ENCODE measurements around the gene ADPRHL1. TPM values are rescaled to one million over a fixed set of nuclear protein-coding genes. Genes with fewer than 3 reads are reported as not detected.
"Not testable (repeated sequence)": the region's sequence is repeated elsewhere in the genome, so short reads cannot be mapped to it uniquely, and the experiment has no call there.

Gene ADPRHL1
- total RNA-seq, 1 donor = 2.4 TPM

DNA sequence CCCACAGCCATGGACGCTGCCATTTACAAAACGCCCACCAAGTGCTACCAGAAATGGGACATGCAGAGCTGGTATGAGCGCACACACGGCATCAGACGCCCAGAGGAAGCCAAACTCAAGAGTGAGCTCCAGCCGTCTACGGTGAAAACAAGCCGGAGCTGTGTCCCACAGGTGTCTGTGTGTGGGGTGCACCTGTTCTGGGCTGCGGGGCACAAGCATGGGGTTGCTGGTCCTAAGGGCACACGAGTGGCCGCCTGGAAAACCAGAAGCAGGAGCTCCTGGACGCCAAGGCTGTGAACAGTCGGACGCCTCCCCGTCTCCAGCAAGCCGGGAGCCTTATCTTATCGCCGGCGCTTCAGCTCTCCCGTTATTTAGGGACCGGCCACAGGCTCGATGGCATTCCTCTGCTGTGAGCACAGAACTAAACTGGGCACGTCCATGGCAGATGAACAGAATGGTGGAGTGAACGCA, 1.3 kb downstream of the ADPRHL1 start:
- DNase-seq (ENCODE audit: low read depth) = peak; percentile 13
- no peak overlapping the region for H3K4me3 ChIP-seq (ENCODE audit: low read depth, low read length)
- TF ChIP-seq, protein P1, sequence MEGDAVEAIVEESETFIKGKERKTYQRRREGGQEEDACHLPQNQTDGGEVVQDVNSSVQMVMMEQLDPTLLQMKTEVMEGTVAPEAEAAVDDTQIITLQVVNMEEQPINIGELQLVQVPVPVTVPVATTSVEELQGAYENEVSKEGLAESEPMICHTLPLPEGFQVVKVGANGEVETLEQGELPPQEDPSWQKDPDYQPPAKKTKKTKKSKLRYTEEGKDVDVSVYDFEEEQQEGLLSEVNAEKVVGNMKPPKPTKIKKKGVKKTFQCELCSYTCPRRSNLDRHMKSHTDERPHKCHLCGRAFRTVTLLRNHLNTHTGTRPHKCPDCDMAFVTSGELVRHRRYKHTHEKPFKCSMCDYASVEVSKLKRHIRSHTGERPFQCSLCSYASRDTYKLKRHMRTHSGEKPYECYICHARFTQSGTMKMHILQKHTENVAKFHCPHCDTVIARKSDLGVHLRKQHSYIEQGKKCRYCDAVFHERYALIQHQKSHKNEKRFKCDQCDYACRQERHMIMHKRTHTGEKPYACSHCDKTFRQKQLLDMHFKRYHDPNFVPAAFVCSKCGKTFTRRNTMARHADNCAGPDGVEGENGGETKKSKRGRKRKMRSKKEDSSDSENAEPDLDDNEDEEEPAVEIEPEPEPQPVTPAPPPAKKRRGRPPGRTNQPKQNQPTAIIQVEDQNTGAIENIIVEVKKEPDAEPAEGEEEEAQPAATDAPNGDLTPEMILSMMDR (IDR thresholded peaks at IDR 0.05; ENCODE audit: insufficient read depth, low read length) = no peak

DNA sequence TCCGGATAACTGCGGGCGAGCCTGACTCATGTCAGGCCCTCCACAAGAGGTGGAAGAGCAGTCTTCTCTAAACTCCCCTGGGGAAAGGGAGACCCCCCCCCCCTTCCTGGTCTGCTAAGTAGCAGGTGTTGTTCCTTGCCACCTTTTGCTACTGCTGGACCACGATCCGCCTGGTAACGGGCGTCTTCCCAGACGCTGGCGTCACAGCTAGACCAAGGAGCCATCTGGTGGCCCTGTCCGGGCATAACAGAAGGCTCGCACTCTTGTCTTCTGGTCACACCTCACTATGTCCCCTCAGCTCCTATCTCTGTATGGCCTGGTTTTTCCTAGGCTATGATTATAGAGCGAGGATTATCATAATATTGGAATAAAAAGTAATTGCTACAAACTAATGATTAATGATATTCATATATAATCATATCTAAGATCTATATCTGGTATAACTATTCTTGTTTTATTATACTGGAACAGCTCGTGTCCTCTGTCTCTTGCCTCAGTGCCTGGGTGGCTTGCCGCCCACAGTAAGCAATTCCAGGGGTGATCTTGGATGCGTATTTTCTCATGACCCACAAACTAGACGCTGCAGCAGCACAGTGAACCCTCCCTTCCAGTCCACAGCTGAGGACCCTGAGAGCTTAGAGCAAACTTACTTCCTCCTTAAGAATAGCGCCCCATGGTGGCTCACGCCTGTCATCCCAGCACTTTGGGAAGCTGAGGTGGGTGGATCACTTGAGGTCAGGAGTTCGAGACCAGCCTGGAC, 2.2 kb downstream of the ADPRHL1 start:
- TF ChIP-seq, protein P1 (IDR thresholded peaks at IDR 0.05; ENCODE audit: insufficient read depth, low read length) = peak; percentile 32
- H3K4me3 ChIP-seq (ENCODE audit: low read depth, low read length) = not testable (repeated sequence)
- peak; percentile 27 for DNase-seq (ENCODE audit: low read depth)

DNA sequence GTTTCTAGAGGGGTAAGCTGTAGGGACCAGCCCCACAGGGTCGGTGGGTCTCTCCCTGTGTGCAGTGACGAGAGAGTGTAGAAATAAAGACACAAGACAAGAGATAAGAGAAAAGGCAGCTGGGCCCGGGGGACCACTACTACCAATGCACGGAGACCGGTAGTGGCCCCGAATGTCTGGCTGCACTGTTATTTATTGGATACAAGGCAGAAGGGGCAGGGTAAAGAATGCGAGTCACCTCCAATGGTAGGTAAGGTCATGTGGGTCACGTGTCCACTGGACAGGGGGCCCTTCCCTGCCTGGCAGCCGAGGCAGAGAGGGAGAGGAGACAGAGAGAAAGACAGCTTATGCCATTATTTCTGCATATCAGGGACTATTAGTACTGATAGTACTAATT, 2.9 kb downstream of the ADPRHL1 start:
- H3K4me3 ChIP-seq (ENCODE audit: low read depth, low read length); DNase-seq (ENCODE audit: low read depth): not testable (repeated sequence)

DNA sequence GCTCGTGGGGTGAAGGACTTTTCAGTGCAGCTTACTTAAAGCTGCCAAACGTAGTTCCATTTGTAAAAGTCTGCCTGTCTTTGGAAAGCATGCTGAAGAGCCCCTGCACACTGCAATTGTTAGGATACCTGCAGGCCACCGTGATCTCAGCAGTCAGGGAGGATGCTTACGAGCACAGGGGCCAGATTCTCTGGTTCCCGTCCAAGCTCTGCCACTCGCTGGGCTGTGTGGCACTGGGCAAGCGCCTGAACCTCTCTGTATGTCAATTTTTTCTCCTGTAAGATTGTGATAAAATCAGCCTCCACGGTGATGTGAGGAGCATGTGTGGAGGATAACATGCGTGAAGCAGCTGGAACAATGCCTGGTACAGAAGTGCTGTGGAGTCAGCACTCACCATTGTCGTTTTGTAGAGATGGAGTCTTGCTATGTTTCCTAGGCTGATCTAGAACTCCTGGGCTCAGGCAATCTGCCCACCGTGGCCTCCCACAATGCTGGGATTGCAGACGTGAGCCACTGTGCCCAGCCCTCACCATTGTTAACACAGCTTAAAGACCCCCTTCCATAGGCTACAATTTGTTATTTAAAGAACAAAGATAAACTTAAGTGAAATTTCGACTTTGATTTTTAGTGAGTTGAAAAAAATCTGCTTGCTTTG, 3.5 kb downstream of the ADPRHL1 start:
- H3K4me3 ChIP-seq (ENCODE audit: low read depth, low read length) = peak overlapping the region; percentile 66
- TF ChIP-seq, protein P1 (IDR thresholded peaks at IDR 0.05; ENCODE audit: insufficient read depth, low read length) = no peak
- DNase-seq (ENCODE audit: low read depth) = no peak

DNA sequence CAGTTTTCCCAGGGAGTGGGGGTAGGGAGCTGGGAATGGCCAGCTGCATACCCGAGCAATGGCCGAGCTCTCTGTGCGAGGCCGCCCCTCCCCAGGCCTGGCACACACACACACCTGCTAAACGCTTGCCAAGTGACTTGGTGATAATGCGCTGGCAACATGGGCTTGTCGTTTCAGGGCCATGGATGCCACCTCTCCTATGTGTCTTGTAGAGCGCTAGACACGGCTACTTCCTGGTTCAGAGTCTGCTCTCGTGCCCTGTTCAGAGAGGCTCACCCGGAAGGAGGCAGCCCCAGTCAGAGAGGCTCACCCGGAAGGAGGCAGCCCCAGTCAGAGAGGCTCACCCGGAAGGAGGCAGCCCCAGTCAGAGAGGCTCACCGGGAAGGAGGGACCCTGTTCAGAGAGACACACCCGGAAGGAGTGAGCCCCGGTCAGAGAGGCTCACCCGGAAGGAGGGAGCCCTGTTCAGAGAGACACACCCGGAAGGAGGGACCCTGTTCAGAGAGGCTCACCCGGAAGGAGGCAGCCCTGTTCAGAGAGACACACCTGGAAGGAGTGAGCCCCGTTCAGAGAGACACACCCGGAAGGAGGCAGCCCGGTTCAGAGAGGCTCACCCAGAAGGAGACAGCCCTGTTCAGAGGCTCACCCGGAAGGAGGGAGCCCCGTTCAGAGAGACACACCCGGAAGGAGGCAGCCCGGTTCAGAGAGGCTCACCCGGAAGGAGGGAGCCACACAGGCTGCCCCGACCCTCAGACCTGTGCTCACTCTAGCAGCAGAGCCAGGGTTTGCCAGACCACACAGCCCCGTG, 4.2 kb downstream of the ADPRHL1 start:
- peak; percentile 79 for DNase-seq (ENCODE audit: low read depth)
- peak overlapping the region; percentile 66 for H3K4me3 ChIP-seq (ENCODE audit: low read depth, low read length)
- TF ChIP-seq, protein P1 (IDR thresholded peaks at IDR 0.05; ENCODE audit: insufficient read depth, low read length) = no peak

DNA sequence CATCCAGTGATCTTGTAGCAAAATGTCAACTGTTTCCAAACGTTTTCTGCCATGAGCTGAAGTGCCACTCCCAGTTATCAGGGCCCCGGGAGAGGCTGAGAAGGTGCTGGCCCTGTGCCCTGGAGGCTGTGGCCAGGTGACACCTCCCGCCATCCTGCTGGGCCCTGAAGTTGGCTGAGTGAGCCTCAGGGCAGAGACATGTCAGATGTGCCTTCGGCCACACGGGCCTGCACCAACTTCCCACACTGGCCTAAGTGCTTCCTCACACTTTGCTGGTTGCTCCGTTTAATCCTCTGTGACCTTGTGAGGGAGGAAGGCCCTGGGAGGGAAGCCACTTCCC, 4.8 kb downstream of the ADPRHL1 start:
- no peak for DNase-seq (ENCODE audit: low read depth)
- peak overlapping the region; percentile 54 for H3K4me3 ChIP-seq (ENCODE audit: low read depth, low read length)
- TF ChIP-seq, protein P1 (IDR thresholded peaks at IDR 0.05; ENCODE audit: insufficient read depth, low read length) = no peak

DNA sequence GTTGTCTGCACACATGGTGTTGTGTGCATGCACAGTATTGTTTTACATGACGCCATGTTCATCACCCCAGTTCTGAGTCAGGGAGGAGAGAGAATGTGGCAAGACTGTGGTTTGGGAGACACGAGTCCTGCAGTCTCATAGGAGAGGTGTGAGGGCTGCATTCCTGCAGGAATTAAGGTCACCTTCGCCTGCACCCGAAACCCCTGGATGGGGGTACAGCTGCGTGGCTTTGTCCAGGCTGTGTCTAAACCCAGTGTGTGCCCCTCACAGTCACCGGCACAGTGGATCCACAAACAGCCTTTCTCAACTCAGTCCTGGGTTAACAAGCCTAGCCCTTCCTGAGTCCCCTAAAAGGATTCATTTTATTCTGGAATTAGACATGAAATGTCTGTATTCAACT, 5.7 kb downstream of the ADPRHL1 start:
- DNase-seq (ENCODE audit: low read depth) = no peak
- TF ChIP-seq, protein P1 (IDR thresholded peaks at IDR 0.05; ENCODE audit: insufficient read depth, low read length) = no peak
- H3K4me3 ChIP-seq (ENCODE audit: low read depth, low read length) = no peak overlapping the region

All from fibroblast of the aortic adventitia (primary cell).